ENCODE data around the gene RAD23B.
"Not testable (repeated sequence)": the region's sequence is repeated elsewhere in the genome, so short reads cannot be mapped to it uniquely, and the experiment has no call there.

Gene RAD23B

DNA sequence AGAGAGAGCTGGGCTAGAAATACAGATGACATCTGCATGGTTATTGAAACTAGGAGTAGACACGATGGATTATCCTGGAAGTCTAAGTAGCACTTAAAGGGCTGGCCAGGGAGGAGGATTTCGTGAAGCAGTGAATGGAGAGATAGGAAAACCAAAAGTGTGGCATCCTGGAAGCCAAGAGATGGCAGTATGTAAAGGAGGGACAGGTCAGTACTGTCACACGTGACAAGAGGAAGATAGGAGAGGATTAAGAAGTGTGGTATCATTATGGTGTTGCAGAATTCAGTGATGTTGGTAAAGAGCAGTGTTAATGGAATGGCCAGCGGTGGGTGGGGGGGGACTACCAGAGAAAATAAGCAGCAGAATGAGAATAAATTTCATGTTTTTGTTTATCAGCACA is 11.7 kb downstream of the RAD23B start:
- DNase-seq: no peak

DNA sequence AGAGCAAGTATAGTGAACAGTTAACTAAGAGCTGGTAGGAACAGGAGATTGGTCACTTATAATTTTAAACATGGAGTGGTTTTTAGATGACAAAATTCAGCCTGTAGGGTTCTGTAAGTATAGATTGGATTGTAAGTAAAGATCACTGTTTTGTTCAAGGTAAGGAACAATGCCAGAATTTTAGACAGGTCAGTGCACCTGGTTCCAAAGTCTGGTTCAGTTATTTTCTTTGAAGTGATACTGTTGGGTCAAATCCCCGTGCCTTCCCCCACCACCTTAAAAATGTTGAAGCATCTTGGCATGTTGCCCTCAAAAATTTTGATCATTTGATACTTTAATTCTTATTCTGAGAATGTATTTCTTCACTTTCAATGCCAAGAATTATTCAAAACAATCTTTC is 12.9 kb downstream of the RAD23B start:
- DNase-seq: no peak

- DNase-seq: not testable (repeated sequence)
These were observed 13.5 kb downstream of the RAD23B start for GRCh38 chr9:107296592-107296991.

- no peak for DNase-seq
These were observed 16.4 kb downstream of the RAD23B start for GRCh38 chr9:107299437-107299836.

DNA sequence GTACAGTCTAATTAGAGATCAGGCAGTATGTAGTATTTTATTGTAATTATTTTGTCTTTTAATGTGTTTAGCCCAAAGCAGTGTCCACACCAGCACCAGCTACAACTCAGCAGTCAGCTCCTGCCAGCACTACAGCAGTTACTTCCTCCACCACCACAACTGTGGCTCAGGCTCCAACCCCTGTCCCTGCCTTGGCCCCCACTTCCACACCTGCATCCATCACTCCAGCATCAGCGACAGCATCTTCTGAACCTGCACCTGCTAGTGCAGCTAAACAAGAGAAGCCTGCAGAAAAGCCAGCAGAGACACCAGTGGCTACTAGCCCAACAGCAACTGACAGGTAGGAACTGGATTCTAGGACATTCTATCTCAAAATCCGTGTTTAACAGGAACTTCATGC is 23.2 kb downstream of the RAD23B start:
- no peak for DNase-seq

DNA sequence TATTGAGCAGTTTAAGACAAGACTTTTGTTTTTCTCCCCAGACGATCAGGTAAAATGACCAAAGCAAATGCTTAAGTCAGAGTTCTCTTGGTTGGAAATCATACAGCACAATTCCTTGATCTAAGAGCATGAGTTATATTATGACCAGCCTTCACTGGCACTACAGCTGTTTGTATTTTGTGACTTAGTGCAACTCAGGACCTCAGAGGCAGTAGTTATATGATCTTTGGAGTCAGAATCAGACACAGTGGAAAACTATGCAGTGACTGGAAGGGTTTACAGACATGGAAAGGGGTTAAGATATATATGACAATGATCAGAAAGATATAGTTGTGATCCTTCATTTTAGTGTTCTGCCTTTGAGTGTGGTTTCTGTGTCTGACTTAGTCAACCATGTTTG is 24.3 kb downstream of the RAD23B start:
- DNase-seq: no peak

DNA sequence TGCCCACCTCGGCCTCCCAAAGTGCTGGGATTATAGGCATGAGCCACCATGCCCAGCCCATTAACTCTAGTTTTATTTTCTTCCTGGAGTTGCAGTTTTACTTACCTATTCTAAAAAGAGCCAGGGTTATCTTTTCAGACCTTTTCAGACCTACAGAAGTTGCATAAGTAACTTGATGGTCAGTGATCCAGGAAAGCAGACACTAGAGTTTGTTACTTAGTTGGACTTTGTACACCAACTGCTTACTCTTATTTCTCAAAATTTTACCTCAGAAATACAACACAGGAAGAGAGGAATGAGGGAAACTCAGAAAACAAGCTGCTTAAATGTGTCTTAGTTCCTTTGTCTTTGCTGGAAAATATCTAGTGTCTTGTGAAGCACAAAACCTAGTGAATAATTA is 25.4 kb downstream of the RAD23B start:
- DNase-seq: no peak

DNA sequence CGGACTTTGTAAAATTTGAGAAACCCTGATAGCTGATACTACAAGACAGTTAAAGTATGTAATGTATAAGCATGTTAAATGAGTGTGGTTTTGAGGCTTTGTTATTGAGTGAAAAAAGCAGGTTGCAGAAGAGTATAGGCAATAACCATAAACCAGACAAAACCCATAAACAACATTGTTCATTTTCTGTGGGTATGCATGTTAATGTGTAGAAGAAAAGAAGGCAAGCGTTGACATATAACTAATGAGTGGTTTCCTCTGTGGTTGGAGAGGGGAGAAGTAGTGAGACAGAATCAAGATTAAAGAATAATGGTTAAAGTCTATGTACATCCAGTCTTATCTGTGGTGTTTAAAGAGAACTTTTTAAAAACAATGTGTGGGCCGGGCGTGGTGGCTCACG is 26.2 kb downstream of the RAD23B start:
- DNase-seq: no peak

- DNase-seq: no peak
These were observed 29.4 kb downstream of the RAD23B start for GRCh38 chr9:107312376-107313050.

DNA sequence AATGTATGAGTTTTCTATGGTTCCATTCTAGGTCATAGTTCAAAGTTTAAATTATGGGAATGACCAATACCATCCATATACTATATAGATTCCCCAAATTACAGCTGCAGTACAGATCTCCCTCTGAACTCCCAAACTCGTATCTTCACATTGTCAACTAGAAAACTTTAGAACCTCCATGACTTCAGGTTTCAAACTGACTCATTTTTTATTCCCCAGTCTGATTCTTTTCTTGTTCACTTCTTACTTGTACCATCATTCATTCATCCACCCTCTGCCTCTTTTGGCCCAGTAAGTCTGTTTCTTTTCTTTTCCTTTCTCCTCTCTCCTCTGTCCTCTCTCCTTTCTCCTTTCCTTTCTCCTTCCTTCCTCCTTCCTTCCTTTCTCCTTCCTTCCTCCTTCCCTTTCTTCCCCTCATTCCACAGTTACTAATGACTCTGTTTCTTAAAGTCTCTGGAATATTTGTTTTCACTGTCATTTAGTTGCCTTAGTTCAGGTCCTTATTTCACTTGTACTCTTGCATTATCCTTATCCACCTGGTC is 30.5 kb downstream of the RAD23B start:
- no peak for DNase-seq

DNA sequence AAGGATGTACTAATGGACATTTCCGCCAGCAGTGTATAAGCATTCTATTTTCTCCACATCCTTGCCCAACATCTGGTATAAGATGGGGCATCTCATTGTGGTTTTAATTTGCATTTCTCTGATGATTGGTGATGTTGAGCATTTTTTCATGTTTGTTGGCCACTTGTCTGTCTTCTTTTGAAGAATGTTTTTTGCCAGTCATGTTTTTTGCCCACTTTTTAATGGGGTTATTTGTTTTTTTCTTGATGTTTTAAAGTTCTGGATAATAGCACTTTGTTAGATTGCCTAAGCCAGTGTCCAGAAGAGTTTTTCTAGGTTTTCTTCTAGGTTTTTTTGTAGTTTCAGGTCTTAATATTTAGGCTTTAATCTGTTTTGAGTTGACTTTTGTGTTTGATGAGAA is 31.7 kb downstream of the RAD23B start:
- no peak for DNase-seq

DNA sequence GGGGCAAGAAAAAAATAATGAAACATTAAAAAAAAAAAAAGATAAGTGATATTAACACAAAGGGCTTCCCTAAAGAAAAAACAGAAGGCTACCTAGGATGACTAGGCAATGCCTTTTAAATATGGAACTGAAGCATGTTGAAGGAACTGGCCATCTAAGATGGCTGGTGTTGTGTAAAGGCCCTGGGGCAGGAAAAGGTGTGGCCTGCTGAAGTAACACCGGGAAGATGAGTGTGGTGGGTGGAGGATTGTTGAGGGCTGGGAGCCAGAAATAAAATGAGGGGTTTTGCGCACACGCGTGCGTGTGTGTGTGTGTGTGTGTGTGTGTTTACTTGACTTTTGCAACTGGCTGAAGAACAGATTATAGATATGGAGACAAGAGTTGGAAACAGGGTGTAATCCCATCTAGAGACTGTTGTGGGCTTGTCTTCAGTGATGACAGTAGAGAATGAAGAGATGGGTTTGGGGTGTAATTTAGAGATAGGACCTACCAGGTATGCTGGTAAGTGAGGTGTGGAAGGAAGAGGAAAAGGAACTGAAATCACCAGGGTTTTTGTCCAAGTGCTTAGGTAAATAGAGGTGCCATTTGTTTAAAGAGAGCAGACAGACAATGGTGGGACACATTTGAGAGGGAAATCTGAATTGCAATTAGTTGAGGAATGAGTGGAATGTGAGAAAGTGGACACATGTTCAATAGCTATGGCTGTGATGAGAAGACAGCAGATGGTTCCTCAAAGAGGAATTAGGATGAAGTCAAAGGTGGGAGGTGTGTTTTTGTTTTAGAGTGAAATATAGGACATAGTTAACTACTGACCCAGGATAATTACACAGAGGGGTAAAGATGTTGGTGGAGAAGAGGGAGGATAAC is 33.9 kb downstream of the RAD23B start:
- DNase-seq: no peak

GRCh38 chr9:107322643-107323042 is 39.6 kb downstream of the RAD23B start:
- DNase-seq: no peak

DNA sequence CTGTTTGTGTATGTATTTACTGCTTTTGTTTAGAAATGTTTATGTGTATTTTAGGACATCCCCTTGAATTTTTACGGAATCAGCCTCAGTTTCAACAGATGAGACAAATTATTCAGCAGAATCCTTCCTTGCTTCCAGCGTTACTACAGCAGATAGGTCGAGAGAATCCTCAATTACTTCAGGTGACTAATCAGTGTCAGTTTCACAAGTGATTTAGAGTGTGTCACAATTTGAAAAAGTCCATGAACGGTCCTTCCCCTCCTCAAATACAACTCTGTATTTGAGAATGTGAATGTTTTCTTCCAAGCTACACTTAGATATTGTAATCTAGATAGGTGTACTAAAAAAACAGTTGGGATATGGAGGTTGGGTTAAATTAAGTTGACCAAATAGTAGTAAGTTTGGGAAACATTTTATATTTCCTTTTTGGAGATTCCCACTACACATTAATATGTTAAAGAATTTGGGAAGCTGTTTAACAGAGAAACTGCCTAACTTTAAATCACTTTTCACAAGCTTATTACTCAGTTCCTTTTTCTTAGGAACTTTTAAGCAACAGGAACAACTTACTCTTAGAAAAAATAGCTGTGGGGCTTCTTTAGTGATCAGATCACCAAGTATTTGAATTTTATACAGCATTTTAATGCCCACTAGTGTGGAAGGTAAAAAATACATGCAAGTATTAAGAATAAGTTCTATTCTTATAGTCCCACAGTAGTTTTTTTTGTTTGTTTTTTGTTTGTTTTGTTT is 40.9 kb downstream of the RAD23B start:
- DNase-seq: no peak

- DNase-seq: no peak
These were observed 42.8 kb downstream of the RAD23B start for GRCh38 chr9:107325842-107326241.

- no peak for DNase-seq
These were observed 45.4 kb downstream of the RAD23B start for GRCh38 chr9:107328510-107328909.

DNA sequence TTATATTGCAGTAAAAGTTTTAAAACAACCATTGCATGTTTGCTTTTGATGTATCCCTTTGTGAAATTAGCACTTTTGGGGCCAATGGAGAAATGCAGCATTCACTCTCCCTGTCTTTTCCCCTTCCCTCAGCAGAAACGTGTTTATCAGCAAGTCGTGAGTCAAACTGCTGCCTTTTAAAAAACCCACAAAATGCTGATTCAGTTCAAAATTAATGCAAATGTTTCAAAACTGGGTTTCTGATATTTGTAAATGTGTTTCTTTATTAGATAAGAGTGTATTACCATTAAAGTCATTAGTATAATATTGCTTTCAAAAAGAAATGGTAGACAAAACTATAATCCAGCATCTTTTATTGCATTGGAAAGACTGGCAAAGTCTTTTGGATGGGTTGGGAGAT is 47.3 kb downstream of the RAD23B start:
- no peak for DNase-seq

GRCh38 chr9:107332883-107333282 is 49.8 kb downstream of the RAD23B start:
- no peak for DNase-seq

DNA sequence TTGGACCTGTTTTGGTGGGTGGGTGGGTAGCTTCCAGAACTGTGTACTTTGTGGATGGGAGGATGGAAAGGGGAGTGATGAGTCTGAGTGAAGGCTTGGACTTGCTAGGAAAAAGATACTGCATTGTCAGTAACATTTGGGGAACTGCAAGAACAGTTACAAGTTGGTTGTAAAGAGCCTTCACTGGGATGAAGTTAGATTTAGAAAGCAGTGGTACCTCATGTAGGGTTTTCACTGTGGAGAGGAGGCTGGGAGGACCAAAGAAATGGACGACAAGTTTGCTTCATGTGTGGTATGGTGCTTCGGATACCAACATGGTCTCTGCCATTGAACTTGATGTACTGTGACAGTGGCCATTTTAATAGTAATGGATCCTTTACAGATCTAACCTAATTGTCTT is 50.3 kb downstream of the RAD23B start:
- DNase-seq: no peak

- no peak for DNase-seq
These were observed 51.2 kb downstream of the RAD23B start for GRCh38 chr9:107334103-107334776.

GRCh38 chr9:107335331-107335730 is 52.3 kb downstream of the RAD23B start:
- DNase-seq: no peak

- DNase-seq: no peak
These were observed 53.8 kb downstream of the RAD23B start for GRCh38 chr9:107336718-107337360.

All from activated gamma-delta T cell (primary cell).